ENCODE results near the gene GALK2.

The GALK2 gene

DNA sequence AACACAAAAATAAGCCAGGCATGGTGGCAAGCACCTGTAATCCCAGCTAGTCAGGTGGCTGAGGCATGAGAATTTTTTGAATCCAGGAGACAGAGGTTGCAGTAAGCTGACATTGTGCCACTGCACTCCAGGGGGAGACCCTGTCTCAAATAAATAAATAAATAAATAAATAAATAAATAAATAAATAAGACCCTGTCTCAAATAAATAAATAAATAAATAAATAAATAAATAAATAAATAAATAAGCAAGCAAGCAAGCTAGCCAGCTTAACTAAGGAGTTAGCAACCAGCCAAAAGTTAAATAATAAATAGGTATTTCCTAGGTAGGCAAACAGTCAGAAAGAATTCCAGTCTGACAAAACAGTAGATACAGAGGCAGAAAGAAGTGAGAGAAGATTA, 123.9 kb downstream of the GALK2 start:
- TF ChIP-seq, protein P1, sequence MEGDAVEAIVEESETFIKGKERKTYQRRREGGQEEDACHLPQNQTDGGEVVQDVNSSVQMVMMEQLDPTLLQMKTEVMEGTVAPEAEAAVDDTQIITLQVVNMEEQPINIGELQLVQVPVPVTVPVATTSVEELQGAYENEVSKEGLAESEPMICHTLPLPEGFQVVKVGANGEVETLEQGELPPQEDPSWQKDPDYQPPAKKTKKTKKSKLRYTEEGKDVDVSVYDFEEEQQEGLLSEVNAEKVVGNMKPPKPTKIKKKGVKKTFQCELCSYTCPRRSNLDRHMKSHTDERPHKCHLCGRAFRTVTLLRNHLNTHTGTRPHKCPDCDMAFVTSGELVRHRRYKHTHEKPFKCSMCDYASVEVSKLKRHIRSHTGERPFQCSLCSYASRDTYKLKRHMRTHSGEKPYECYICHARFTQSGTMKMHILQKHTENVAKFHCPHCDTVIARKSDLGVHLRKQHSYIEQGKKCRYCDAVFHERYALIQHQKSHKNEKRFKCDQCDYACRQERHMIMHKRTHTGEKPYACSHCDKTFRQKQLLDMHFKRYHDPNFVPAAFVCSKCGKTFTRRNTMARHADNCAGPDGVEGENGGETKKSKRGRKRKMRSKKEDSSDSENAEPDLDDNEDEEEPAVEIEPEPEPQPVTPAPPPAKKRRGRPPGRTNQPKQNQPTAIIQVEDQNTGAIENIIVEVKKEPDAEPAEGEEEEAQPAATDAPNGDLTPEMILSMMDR (IDR thresholded peaks at IDR 0.05; ENCODE audit: borderline replicate concordance, insufficient read depth, low read depth, low read length) = no peak
- H3K4me3 ChIP-seq (ENCODE audit: low read depth, low read length) = no peak overlapping the region

DNA sequence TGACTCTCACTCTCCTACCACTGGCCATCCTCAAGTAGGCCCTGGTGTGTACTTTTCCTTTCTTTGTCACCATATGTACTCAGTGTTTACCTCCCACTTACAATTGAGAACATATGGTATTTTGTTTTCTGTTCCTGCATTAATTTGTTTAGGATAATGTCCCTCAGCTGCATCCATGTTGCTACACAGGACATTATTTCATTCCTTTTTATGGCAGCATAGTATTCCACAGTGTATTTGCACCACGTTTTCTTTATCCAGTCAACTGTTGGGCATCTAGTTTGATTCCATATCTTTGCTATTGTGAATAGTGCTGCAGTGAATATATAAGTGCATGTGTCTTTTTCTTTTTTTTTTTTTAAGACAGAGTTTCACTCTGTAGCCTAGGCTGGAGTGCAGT, 126.2 kb downstream of the GALK2 start:
- TF ChIP-seq, protein P1 (IDR thresholded peaks at IDR 0.05; ENCODE audit: borderline replicate concordance, insufficient read depth, low read depth, low read length) = no peak
- no peak overlapping the region for H3K4me3 ChIP-seq (ENCODE audit: low read depth, low read length)

DNA sequence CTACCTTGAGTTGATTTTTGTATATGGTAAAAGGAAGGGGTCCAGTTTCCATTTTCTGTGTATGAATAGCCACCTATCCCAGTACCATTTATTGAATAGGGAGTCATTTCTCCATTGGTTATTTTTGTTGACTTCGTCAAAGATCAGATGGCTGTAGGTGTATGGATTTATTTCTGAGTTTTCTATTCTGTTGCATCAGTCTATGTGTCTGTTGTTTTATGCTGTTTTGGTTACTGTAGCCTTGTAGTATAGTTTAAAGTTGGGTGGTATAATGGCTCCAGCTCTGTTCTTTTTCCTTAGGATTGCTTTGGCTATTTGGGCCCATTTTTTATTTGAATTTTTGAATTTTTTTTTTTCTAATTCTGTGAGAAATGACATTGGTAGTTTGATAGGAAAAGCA, 127.5 kb downstream of the GALK2 start:
- no peak overlapping the region for H3K4me3 ChIP-seq (ENCODE audit: low read depth, low read length)
- TF ChIP-seq, protein P1 (IDR thresholded peaks at IDR 0.05; ENCODE audit: borderline replicate concordance, insufficient read depth, low read depth, low read length) = no peak

DNA sequence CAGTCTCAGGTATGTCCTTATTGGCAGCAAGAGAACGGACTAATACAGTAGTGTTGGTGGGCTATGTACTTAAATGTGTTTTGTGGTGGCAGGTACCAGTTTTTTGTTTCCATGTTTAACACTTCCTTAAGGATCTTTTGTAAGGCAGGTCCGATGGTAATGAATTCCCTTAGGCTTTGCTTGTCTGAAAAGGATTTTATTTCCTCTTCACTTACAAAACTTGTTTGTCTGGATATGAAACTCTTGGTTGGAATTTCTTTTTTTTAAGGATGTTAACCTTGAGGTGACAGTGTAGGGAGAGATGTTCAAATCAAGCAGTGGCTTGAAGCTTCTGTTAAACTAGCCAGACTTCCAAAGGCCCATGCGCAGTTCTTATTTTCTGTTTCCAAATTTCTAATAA, 130.8 kb downstream of the GALK2 start:
- TF ChIP-seq, protein P1 (IDR thresholded peaks at IDR 0.05; ENCODE audit: borderline replicate concordance, insufficient read depth, low read depth, low read length) = no peak
- no peak overlapping the region for H3K4me3 ChIP-seq (ENCODE audit: low read depth, low read length)

DNA sequence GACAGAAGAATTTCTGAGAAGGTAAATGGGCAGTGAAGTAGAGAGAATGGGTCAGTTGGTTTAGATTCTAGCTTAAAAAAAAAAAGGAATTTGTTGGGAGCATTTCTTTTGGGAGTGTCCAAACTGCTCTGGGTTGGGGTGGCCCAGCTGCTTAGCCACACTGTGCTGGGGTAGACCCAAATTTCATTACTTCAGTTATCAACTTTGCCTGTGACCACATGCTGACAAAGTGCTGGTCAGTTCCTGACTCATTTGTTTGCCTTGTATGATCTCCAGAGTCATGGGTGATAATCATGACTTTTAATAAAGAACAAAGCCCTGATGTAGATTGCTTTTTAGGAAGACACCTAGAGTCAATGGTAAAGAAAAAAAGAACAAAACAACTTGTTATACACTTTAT, 131.5 kb downstream of the GALK2 start:
- H3K4me3 ChIP-seq (ENCODE audit: low read depth, low read length) = no peak overlapping the region
- TF ChIP-seq, protein P1 (IDR thresholded peaks at IDR 0.05; ENCODE audit: borderline replicate concordance, insufficient read depth, low read depth, low read length) = no peak

DNA sequence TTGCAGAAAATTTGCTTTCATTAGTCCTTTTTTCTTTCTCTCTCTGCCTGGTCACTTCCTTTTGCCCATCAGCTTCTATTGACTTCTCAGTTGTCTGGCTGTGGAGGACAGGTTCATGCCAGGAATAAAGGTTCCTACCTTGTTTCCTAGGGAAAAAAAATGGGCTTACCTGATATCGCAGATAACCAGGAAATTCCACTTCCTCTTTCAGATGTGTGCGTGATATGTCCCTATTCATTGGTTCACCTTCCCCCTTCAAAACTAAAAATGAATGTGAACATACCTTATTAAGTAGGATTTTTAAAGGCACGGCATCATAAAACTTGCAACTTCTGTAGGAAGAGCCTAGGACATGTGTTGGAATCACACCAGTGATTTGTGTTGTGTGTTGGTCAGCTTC, 133.0 kb downstream of the GALK2 start:
- no peak overlapping the region for H3K4me3 ChIP-seq (ENCODE audit: low read depth, low read length)
- TF ChIP-seq, protein P1 (IDR thresholded peaks at IDR 0.05; ENCODE audit: borderline replicate concordance, insufficient read depth, low read depth, low read length) = no peak

DNA sequence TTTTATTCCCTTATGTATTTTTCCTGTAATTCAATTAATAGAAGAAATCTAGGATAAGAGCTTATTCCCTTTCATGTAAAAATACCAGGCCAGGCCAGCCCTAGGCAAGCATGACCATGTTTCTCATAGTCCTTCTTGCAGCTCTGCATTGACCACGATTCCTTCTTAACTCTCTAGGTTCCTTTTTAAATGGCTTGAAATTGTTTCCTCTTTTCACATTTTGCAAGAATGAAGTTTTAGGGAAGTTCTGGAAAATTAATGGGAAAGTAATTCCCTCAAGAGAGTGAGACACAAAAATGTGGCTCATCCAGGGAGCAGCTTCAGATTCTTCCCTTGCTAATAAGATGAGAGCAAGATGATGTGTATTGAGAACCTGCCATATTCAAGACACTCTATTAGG, 136.5 kb downstream of the GALK2 start:
- TF ChIP-seq, protein P1 (IDR thresholded peaks at IDR 0.05; ENCODE audit: borderline replicate concordance, insufficient read depth, low read depth, low read length) = no peak
- H3K4me3 ChIP-seq (ENCODE audit: low read depth, low read length) = no peak overlapping the region
